GM19238 (cell line): ENCODE measurements around the gene NTMT2.
"Not testable (repeated sequence)": the region's sequence is repeated elsewhere in the genome, so short reads cannot be mapped to it uniquely, and the experiment has no call there.

Experiments
- DNase-seq: peaks from one replicate; pipeline ENCODE4 v3.0.0; 2011; ENCODE audit warnings: low spot score; ENCODE audit not compliant: insufficient read length

Gene NTMT2

DNA sequence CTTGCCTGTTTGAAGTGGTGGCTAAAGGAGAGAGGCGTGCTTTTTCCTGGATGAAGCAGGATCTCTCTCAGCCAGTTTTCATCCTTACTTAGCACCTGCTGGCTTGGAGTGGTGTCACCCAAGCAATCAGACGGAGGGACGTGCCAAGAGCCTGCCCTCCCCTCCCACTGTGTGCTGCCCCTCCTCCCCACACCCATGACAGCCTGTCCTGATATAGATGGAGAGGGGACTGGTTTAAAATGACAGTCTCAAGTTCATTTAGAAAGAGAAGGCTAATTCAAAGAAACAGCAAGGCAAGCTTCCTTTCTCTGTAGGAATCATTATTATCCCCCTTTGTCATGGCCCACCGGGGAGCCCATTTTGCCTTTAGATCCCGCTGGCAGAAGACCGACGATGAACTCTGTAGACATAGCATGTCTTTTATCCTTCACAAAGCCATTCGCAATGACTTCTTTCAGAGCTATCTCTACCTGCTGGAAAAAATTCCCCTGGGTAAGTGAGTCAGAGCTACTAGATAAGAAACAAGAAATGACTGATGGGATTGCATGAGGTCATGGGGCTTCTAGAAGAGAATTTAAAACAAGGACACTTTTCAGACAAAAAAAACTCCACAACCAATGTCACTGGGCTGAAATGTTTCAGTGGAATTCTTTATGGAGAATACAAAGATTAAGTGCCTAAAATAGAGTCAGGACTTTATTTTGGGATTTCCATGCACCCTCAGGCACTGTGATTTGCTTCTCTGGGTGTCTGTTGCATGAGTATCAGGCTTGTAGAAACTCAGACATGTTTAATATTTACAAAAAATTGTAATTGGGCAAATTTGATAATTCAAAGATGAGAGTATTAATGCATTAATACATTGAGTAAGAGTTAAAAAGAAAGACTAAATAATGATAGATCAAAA, at the start of gene NTMT2:
Gene NTMT2 (plus strand): TSS at position 190 of the 907 bp plus-strand sequence. CDS start 149 bp downstream, at position 339.
- DNase-seq: no peak

DNA sequence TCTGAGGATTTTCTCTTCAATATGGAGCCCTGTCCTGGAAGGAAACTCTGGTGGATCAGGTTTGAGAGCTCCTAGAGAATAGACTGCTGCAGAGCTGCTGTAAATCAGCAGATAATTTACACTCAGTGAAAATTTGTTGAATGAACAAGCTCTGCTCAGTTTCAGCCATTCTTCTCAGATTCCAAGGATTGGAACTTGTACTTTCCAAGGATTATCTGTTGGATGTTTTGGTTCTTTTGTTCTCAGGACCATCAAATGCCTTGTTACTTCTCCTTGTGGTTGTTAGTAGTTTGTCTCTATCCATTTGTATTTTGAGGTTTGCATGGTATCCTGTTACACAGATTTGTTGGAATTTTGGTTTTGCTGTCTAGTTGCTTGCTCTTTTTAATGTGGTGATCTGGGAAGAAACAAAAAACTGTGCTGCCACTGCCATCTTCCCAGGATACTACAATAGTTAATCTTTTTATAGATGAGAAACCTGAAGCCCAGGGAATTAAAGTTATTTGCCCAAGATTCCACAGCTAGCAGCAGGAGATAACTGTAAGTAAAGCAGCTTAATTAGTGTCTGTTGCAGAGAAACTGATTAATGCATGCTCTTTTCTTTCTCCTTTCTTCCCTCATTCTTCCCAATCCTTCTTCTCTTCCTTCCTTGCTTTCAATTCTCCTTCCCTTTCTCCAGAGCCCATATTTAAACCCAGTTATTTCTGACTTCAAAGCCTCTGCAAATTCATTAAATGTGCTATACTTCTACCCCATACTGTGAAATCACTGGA, 49.6 kb upstream of the NTMT2 start:
- DNase-seq: no peak

DNA sequence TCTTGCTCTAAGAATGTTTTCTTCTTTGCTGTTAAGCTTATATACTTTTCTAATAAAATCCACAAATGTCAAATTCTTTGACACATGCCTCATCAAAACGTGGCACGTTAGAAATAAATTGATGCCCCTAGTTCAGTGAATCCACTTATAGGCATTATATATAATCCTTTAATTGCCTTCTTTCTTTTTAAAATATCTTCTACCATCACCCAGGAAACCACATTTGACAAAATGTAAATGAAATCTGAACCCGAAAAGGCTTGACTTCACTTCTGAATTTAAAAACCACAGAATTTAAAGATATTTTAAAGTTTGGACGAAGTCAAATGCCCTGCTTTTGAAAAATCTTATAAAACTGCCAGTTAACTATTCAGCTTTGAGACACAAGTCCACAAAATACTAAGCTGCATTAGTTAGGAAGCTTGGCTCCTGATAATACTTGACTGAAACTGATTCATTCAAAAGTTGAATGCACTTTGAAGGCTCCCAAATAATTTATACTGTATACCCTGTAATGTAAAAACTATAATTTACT, 48.9 kb upstream of the NTMT2 start:
- DNase-seq: no peak

DNA sequence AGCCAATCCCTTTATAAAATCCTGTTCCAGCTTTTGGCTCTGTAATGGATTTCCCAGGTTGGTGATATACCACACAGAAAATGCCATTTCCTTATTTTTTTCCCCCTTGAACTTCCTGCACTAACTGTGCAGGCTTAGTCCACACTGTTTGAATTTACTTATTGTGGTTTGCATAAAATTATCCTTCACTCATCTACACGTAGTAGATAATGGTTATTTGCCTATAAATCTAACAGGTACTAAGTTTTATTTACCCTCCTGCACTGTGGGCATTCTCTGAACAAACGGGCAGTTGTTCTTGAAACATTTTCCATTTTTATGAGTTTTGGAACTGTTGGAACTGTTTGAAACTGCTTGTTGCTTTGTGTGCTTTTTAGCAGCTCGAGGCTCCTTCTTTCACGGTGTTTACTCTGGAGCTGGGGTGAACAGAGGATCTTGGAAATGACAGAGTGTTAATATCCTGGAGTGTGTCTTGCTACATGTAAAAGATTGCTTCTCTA, 48.3 kb upstream of the NTMT2 start:
- no peak for DNase-seq

DNA sequence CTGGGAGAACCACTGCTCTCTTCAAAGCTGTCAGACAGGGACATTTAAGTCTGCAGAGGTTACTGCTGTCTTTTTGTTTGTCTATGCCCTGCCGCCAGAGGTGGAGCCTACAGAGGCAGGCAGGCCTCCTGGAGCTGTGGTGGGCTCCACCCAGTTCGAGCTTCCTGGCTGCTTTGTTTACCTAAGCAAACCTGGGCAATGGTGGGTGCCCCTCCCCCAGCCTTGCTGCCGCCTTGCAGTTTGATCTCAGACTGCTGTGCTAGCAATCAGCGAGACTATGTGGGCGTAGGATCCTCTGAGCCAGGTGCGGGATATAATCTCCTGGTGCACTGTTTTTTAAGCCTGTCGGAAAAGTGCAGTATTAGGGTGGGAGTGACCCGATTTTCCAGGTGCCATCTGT, 32.6 kb upstream of the NTMT2 start:
- DNase-seq: not testable (repeated sequence)

DNA sequence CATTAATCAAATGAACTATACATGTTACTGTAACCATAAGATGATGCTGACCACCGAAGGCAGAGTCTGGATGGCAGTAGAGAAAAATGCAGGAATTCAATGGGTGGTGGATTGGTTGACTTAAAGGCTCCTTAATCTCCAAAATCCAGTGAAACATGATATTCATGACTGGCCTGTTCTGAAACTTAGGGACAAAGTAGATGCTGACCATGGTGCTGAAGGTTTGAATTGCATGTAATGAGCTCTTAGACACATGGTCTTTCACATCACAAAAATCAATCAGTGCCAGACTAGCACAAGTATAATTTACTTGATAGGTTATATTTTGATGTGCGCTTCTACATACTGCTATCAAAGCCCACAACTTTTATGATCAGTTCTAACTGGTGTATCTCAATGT, 30.9 kb upstream of the NTMT2 start:
- no peak for DNase-seq

DNA sequence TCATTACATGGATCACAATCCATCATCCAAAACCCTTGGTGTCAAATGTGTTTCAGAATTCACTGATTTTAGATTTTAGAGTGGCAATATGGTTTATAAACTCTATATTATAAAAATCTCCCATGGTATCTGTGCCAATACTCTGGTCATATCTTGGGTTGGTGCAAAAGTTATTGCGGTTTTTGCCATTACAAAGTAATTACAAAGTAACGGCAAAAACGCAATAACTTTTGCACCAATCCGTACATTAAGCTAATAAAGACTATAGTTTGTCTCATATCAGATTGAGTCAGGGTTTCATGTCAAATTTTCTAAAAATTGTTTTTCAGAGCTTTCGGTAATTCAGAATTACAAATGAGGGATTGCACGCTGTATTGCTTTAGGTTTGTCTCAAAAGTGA, 23.4 kb upstream of the NTMT2 start:
- DNase-seq: no peak

DNA sequence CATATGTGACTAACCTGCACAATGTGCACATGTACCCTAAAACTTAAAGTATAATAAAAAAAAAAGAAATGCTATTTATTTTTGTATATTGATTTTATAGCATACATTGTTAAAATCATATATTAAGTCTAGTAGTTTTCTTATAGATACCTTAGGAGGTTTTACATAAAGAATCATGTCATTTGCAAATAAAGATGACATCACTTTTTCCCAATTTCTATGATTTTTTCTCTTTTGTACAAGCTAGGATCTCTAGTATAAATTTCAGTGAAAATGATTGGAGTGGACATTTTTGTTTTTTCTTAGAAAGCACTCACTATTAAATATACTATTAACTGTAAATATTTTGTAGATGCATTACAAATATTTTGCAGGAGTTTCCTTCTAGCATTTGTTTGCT, 20.5 kb upstream of the NTMT2 start:
- DNase-seq: no peak

DNA sequence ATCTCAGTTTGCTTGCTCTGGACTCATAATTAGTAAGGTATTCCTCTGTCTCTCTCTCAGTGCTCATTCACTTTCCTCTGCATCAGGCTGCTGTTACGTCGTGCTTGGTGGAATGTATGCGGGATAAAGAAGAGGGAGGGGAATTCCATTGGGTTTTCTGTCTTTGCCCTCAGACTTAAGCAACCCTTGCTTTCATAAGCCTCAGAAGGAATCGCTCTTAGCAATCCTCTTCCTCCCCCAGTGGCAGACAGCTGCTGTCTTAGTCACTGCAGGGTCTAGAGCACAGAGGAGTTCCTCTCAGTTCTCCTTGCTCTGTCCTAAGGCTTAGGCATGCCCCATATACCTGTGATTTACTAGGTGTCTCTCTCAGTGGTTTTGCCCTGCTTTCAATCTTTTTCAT, 19.1 kb upstream of the NTMT2 start:
- DNase-seq: peak; percentile 19

DNA sequence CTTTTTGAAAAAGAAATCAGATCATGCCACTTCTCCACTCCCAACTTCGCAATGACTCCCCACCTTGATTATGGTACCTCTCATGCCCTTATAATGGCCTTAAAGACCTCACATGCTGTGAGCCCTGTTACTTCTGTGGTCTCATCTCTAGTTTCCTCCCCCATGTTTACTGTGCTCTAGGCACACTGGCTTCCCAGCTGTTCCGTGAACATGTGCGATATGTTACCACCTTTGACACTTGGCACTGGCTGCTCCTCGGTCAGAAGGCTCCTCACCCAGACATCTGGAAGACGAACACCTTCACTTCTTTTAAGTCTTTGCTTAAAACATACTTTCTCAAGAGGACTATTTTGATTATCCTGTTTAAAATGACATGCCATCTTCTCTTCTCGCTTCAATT, 14.3 kb upstream of the NTMT2 start:
- DNase-seq: no peak

DNA sequence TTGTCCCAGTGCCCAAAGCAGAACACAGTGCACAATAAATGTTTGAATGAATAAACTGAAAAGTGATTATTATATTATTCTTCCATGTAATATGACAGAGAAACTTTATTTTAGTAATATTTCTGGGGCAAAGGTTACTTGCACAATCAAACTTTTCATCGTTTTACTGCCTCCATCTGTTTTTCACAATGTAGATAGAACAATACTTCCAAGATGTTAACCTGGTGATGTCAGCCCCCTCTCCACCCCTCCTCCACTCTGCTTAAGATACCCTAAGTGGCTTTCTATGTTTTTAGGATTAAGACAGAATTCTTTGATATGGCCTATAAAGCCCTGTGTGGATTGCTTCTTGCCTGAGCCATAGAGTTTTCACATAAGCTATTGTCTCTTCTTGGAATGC, 13.8 kb upstream of the NTMT2 start:
- no peak for DNase-seq

DNA sequence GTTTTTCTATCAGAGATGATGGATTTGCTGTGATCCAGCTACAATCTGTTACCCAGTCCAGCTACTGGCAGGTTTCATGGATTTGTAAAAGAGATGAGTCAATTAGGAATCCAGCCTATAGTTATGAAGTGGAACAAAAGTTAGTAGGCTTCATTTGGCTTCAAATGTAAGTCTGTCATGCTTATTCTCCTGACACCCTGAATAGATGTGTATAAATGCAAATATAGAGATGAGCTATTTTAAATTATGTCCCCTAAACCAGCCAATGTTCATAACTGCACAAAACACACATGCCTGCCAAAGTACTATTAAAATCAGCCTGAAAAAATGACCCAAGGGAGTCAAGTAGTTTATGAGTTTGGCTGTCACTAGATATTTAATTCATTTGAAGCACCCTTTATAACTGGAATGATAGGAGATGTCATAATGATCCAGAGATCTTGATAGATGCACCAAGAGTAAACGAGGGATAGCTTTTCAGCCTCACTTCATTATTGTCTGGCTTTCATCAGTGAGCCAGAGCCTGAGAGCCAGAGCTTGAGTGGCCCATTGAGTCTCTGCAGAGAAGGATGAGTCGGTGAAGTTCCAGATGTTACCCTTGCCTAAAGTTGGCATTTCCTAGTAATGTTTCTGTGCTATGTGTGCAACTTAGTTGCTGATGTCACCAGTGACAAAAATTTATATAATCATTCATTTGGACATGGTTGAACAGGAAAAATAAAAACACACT, 11.8 kb upstream of the NTMT2 start:
- DNase-seq: no peak

DNA sequence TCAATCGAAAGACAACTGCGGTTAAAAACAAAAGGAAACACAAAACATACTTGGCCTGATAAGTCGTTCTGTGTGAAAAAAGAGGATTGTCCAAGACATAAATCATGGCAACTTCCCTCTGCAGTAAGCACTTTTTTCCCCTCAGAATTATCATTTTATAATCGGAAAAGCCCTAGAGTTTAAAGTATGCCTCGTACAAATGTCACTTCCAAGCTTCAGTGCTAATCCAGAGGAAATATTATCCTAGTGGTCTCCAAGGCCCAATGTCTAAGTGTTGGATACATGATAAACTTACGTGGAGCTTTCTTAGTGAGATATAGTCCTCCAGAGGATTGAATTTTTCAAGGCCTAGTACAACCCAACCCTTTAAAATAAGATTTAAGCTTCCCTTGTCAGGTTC, 11.2 kb upstream of the NTMT2 start:
- no peak for DNase-seq

DNA sequence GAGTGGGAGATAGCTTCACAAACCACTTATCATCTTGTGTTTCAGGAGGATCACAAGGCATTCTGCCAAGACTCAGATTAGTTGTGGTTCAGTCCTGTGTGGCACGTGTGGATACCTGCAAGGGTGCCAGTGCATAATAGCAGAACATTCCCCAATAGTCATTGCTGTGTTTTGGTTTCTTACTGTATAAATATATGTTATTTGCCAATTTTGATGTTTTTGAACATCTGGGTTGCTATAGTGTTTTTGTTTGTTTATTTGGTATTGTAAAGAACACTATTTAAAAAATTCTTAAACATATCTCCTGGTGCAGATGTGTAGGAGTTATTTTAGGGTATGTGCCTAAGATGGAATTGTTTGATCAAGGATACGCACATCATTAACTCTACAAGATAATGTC, 5.4 kb upstream of the NTMT2 start:
- DNase-seq: no peak

DNA sequence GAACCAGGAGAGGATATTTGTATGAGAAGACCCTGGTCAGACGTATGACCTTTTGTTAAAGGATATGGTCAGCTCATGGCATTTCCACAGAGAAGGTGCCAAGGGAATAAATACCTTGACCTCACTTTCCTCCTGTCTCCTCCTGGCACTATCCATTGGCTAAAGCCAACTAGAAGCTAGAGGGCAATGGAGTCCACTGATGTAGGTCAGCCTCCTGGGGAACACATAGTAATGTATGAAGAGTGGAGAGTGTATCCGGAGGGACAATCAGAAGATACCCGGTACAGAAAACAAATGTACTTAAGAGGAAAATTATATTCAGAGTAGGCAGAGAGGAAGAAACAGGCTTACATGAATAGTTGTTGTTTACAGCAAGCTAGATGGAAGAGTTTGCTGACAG, 698 bp upstream of the NTMT2 start:
- no peak for DNase-seq

DNA sequence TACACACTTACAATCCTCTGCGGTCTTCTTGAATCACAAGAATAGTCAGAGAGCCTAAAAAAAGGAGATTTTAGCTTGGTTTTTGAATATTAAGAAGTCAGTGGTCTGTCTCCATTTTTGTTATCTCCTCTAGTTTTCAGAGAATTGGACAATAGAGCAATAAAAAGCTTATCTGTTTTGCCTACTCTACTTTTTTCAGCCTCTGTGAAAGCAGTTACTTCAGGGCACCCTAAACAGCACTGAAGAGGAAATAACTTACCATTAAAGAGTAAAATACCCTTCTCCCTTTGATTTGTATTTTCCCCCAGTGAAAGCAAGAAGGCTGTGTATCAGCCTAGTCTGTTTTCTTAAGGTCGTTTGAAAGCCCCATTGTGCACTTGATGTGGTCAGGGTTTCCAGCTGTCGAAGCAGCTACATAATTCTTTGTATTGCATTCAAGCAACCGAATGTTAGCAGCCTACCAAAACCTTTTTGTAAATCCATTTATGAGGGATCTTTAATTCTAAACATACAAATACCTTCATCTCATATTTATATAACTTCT, 1.0 kb downstream of the NTMT2 start:
- no peak for DNase-seq

DNA sequence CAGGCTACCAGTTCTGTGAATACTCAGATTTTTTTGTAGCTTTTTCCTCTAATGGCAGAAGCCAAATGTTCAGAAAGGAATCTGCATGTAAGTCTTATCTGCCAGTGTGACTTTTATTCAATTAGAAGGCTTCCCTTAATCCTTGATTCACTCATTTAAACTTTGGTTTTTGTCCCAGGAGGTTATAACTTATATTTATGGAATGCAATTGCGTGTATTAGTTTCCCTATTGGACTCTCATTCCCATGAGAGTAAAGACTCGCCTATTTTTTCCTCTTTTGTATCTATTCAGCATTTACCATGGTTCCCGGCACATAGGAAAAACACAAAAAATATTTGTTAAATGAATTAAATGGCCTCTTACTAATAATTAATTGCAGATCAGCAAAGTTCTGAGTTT, 3.5 kb downstream of the NTMT2 start:
- DNase-seq: no peak

DNA sequence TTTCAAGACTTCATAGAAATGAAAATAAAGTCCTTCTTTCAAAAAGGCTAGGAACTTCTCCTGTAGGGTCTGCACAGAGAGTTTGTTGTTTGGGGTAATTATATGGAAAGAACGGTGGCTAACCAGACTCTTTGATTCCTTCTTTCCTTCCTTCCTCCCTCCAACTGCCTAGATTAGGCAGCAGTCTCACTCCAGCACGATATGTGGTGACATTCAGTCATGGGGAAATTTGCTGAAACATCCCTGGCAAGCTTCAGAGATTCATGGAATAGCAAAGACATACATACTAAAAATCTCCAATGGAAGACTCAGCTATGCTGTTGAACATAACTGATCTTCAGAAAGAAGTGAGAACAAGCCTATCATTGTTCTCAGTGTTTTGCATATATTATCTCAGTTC, 4.3 kb downstream of the NTMT2 start:
- no peak for DNase-seq

DNA sequence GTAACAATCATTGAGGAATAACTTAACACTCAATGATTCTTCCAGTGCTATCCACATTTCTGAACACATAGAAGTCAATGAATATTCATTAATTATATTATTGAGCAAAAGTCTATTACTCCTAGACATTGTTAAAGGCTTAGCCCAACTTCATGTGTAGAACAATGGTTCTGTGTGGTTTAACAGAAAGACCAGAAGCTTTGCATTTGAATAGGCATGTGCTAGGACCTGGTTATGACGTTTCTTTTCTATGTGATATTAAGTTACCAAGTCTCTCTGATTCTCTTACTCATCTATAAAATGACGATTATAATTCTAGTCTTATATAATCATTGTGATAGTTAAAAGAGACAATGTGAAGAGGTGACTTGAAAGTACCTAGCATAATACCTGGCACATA, 5.2 kb downstream of the NTMT2 start:
- no peak for DNase-seq

DNA sequence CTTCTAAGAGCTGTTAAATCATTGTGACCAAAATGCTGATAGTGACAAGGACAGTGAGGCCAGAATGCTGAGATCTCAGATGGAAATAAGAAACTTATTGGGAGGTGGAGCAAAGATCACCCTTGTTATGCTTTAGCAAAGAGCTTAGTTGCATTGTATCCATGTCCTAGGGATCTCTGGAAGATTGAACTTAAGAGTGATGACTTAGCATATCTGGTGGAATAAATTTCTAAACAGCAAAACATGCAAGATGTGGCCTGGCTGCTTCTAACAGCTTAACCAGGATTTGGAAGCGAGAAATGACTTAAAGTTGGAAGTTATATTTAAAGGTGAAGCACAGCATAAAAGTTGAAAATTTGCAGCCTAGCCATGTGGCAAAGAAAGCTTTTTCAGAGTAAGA, 7.7 kb downstream of the NTMT2 start:
- no peak for DNase-seq

DNA sequence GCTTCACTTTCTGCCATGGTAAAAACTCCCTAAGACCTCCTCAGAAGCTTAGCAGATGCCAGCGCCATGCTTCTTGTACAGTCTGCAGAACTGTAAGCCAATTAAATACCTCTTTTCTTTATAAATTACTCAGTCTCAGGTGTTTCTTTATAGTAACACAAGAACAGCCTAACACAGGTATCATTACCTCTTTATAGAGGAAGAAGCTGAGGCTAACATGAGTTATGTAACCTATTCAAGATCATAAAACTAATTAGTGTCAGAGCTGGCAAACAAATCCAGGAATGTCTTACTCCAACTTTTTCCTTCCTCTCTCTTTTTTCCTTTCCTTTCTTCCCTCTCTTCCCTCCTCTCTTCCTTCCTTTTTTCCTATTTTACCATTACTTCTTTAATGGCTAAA, 9.3 kb downstream of the NTMT2 start:
- DNase-seq: no peak
